Superior temporal gyrus (tissue), 1 donor: ENCODE data around the gene GATD1.

Source experiments
- DNase-seq: peaks from one replicate; pipeline ENCODE4 v3.0.0-alpha.2; 2016; ENCODE audit errors: extremely low spot score

The GATD1 gene, protein sequence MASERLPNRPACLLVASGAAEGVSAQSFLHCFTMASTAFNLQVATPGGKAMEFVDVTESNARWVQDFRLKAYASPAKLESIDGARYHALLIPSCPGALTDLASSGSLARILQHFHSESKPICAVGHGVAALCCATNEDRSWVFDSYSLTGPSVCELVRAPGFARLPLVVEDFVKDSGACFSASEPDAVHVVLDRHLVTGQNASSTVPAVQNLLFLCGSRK

DNA sequence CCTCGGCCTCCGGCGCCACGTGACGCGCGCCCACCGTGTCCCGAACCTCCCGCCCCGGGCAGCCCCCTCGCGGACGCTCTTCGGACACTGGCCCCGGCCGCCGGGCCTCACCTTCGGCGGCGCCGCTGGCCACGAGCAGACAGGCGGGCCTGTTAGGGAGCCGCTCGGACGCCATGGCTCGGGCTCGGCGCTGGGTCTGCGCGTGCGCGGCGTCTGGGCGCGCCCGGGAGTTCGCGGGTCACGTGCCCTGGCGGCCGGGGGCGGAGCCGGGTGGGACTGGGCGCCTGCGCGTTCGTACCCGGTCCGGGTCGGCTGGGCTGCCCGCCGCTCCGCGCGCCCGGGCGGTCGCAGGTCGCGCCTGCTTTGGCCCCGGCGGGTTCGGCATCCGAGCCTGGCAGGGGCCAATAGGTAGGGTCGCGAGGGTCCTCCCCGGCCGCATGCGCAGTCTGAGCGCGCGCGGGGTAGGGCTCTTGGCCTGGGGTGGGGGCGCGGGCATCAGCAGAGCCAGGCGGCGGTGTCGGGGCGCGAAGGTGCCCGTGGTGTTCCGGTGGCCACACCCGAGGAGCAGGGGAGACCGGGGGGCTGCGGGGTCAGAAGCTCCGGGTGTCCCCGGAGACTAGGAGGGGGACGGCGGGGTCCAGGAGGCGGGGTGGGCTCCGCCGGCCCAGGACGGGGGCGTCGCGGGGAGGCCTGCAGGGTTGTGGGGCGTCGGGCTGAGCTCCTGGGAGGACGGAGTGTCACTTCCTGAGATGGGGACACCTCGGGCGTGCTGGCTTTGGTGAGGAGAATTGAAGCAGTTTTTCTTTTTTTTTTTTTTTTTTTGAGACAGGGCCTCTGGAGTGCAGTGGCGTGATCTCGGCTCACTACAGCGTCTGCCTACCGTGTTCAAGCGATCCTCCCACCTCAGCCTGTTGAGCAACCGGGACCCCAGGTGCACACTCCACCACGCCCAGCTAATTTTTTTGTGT is at the start of gene GATD1:
GATD1 (minus strand) TSS at position 200 of the 968 bp plus-strand sequence; CDS start at position 175, 25 bp downstream.
- peak; percentile 87 for DNase-seq

DNA sequence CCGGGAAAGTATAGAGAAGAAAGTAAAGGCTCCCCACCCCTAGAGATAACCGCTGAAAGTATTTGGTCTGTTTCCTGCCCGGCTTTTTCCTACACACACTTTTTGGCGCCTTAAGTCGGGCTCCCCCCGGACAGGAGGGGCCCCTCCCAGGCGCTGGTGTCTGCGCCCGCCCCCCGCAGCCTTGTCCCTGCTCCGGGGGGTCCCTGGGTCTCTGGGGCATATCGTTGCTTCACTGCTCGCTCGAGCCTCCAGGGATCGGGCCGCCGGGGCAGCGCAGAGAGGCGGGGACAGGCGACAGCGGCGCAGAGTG is 49.5 kb upstream of the GATD1 start:
- no peak for DNase-seq

DNA sequence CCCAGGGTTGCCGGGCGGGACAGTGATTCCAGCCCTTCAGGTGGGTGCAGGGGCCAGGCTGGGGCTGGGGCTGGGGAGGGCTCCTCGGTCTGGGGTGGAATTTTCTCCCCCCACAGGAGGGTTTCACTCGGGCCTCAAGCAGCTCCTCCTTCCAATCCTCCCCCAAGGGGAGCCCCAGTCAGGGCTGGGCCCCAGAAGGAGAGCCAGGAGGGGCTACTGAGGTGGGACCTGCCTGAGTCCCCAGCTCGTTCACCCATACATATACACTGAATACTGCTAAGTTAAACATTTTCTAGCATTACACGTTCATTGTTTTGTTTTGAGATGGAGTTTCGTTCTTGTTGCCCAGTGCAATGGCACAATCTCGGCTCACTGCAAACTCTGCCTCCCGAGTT is 48.9 kb upstream of the GATD1 start:
- no peak for DNase-seq

DNA sequence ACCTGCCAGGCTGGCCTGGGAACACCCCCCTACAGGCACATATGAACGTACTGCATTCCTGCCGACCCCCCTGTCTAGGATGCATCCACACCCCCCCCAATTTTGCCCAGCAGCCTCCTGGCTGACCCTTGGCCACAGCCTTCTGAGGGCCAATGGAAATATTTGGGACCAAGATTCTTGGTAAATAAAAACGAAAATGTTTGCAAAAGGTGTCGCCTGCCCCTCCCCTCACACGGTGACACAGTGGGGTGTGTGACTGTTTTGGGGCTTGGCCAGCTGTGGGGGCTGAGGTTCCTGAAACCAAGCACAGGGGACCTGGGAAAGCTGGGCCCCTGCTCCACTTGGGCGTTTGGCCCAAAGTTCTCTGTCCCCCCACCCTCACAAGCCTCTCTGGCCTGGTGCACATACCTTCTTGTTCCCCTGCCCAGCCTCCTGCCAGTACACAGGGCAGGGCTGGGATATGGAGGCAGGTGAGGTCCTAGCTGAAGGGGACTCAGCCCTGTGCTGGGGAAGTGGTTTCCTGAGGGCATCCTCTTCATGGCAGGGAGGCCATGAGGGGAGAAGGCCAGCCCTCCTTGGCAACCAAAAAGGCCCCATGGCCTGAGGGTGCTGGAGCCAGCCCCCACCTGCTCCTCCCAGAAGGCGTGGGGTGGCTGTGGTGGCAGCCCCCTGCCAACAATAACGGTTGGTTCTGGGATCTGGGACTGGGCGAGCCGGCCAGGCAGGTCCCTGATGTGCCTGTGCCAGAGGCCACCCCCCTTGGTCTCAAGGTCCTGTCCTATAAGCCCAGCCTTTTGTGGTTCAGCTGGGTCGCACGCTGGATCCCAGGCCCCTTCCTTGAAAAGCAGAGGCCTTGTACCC is 48.3 kb upstream of the GATD1 start:
- DNase-seq, result no peak

DNA sequence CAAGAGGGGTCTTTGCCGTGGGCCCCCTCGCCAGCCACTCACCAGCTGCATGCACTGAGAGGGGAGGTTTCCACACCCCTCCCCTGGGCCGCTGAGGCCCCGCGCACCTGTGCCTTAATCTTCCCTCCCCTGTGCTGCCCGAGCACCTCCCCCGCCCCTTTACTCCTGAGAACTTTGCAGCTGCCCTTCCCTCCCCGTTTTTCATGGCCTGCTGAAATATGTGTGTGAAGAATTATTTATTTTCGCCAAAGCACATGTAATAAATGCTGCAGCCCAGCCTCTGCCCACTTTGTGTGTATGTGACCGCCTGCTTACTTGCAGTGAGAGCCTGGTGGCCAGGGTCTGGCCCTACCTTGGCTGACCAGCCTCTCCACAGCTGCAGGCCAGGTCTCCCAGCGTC is 47.7 kb upstream of the GATD1 start:
- DNase-seq, result no peak

DNA sequence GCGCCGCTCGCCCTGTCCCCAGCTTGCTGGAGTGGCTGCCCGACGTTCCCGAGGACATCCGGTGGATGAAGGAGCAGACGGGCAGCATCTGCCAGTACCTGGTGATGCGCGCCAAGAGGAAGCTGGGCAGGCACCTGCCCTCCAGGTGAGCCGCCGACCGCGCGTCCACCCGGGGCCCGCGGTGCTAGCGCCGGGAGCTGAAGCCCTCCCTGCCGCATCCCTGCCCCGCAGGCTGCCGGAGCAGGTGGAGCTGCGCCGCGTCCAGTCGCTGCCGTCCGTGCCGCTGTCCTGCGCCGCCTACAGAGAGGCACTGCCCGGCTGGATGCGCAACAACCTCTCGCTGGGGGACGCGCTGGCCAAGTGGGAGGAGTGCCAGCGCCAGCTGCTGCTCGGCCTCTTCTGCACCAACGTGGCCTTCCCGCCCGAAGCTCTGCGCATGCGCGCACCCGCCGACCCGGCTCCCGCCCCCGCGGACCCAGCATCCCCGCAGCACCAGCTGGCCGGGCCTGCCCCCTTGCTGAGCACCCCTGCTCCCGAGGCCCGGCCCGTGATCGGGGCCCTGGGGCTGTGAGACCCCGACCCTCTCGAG is 47.1 kb upstream of the GATD1 start:
- DNase-seq, result peak; percentile 50

DNA sequence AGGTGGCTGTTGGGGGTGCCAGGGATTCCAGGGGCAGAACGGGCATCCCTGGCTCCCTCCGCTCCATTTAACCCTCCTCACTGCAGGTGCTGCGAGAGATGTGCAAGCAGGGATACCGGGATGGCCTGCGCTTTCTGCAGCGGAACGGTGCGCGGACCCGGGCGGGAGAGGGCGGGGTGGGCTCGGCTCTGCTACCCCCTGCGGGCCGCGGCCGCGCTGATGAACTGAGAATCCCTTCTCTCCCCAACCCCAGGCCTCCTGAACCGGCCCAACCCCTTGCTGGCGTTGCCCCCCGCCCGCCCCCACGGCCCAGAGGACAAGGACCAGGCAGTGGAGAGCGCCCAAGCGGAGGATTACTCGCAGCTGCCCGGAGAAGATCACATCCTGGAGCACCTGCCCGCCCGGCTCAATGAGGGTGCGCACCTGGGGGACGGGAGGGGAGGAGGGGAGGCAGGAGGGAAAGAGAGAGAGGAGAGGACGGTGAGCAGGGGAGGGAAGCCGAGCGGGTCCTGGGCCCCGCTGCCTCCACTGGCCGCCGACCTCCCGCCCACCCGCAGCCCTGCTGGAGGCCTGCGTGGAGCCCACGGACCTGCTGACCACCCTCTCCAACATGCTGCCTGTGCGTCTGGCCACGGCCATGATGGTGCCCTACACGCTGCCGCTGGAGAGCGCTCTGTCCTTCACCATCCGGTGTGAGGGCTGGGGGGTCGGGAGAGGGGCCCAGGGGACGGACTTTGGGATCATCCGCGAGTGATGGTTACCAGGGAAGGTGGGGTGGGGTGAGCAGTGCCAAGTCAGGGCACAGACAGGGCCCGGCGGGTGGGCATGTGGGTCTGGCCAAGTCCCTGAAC is 46.4 kb upstream of the GATD1 start:
- no peak for DNase-seq

DNA sequence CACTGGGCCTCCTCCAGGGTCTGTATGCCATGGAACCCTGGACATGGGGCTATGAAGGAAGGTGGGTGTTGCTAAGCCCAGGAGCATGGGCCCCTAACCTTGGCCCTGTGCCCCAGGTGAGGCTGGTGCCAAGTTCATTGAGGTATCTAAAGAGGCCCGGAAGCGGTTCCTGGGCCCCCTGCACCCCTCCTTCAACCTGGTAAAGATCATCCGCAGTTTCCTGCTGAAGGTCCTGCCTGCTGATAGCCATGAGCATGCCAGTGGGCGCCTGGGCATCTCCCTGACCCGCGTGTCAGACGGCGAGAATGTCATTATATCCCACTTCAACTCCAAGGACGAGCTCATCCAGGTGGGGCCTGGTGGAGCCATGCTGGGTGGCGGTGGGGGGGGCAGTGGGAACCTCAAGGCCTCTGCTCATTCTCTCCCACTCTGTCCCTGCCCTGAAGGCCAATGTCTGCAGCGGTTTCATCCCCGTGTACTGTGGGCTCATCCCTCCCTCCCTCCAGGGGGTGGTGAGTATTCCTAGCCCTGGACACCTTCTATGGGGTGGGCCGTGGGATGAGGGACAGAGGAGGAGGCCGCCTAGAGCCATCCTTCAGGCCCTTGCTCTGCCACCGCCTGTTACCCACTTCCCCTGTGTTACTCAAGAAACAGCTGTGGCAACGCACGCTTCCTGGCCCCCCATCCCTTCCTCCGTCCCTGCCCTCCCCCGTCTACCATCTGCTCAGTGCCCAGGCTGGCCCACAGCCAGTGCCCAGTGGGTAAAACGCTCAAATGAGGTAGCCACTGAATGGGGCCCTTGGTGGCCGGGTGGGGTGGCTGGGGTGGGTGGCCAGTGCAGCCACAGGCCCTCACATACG is 44.5 kb upstream of the GATD1 start:
- no peak for DNase-seq

DNA sequence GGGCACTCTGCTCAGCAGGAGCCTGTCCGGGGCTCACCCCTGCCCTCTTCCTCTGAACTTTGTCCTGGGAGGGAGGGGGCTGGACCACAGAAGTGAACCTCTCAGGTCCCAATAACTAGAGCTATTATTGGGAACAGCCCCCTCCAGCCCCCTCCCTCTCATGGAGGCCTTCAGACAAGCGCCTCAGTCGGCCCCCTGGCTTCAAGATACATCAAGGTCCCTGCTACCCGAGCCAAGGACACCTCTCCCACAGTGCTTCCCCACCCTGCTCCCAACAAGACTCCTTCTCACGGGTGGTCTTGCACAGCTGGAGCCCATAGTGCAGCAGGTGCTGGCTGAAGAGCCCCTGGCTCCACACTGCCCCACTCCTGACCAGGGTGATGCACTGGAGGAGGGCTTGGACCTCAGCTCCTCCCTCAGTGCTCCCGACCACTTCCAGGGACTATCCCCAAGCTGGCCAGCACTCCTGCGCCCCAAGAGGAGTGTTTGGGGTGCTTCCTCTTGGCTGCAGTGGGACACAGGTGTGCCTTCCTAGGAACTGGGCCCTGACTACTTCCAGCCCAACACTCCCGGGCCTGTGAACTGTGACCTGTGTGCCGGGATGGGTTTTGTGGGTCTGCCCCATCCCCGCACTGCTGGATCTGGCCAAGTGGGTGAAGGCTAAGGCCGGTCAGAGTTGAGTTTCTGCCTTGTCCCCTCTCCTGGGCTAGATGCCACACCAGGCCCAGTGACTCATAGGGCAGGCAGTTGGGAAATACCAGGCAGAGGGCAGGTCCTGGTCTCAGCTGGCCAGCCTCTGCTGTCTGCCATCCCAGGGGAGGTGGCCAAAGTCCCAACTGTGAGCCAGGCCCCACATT is 43.6 kb upstream of the GATD1 start:
- no peak for DNase-seq

DNA sequence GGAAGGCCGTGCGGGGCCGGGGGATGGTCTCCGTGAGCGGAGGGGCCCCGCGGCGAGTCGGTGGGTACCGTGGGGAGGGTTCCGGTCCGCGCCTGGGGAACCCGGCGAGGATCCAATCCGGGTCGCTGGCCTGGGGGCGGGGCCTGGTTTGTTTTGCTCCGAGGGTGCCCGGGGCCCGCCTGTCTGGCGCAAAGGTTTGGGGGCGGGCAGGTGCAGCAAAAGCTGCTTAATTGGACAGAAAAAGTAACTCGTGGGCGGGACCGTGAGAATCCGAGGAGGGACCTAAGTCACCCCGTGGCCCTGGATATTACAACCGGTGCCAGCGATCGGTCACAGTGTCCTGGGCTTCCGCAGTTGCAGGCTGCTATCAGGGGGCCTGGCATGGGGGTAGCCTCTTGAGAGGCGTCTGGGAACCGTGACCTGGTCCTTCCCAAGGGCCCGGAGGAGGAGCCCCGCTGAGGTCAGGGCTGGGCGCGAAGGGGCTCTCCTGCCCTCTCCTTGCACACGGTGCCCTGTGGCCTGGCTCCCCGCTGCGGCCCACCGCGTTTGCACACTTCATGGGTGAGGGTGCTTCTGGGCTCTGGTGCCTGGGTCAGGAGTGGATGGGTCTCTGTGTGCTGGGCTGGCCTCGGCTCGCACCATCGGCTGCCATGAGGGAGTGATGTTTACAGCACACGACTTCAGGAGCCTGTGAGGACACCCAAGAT is 42.8 kb upstream of the GATD1 start:
- DNase-seq, result peak; percentile 25

DNA sequence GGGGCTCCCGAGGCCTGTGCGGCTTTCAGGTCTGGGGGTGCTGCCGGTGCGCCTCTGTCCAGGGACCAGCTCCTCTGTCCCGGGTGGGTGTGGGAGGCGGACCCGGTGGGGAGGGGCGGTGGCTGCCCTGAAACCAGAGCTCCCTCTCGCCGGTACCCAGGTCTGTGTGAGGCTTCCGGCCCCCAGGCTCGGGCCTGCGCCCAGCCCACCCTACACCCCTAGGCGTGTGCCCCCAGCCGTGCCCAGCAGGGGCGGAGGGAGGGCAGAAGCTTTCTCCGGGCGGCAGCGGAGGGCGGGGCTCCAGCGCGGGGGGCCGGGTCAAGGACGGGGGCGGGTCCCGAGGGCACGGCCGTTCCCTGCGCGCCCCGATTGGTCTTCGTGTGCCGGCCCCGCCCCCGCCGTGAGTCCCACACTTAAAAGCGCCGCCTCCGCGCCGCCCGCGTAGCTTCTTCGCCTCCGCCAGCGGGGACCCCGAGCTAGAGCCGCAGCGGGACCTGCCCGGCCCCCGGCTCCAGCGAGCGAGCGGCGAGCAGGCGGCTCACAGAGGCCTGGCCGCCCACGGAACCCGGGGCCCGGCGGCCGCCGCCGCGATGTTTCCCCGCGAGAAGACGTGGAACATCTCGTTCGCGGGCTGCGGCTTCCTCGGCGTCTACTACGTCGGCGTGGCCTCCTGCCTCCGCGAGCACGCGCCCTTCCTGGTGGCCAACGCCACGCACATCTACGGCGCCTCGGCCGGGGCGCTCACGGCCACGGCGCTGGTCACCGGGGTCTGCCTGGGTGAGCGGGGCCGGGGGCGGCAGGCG is 42.0 kb upstream of the GATD1 start:
- peak; percentile 90 for DNase-seq

DNA sequence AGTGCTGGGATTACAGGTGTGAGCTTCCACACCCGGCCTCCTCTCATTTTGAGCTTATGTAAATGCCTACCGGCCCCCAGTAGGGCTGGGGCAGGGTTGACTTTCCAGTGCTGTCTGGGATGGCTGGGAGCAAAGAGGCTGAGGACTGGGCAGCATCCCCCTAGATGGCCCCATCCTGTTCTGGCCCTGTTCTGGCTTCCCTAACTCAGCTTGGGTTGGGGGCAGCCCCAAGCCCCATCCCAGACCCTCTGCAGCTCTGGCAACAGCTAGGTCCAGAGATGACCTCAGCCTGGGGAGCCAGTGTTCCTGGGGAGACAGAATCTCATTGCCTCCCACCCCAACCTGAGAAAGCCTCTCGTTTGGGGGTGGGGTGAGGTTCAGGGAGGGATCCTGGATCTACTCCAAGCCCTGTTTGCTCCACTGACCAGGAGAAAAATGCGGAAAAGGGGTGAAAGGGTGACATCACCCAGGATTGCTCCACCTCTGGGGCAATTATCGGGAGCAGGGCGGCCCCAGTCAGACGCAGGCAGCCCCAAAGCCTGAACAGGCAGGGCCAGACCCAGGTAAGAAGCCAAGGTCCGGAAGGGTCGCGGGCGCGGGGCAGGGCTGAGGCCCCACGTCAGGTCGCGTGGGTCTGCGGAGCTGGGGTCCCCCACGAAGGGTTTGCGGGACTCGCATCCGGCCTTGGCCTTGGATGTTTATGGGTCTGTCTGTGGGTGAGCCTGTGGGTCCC is 41.3 kb upstream of the GATD1 start, which contains the start of gene PNPLA2:
PNPLA2 (plus strand) TSS at position 519 of the 733 bp plus-strand sequence. CDS start 805 bp downstream, outside the sequence.
- no peak for DNase-seq

DNA sequence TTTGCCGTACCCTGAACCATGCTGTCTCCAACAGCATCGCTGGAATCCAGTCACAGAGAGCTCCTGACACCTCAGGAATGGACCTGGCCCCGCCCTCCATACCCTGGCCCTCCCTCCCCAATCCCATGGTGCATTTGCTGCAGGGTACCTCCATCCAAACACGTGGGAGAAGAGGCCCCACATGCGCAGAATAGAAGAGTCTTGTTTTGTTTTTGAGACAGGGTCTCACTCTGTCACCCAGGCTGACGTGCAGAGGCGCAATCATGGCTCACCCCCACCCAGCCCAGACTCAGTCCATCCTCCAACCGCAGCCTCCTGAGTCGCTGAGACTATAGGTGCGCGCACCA is 39.1 kb upstream of the GATD1 start:
- DNase-seq, result no peak

DNA sequence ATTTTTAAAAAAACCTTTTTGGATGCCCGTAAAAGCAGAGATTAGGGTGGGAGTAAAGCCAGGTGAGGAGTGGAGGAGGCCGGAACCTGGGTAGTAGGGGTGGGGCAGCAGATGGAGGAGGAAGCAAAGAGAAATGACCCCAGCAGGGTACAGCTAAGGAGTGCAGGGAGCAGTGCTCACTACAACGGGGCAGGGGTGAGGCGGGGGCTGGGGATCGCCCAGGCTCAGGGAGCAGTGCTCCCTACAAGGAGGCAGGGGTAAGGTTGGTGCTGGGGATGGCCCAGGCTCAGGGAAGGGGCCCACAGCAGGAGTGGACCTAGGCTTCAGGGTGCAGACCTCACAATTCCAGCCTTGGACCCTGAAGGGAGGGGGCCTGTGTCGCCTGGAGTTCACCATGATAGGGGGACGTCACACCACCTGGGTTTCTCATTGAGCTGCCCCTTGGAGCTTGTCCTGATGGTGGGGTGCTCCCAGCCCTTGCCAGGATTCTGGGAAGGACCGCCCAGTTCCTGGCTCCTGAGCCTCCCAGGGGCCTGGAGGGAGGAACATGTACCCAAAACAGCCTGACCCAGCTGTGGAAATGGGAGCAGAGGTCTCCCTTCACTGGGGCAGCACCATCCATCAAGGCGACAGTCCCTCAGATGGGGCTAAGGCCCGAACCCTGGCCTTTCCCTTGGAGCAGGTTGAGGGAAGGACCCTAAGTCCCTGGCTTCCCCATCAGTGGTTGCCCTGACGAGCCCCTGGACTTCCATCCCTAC is 38.6 kb upstream of the GATD1 start:
- DNase-seq, result no peak

DNA sequence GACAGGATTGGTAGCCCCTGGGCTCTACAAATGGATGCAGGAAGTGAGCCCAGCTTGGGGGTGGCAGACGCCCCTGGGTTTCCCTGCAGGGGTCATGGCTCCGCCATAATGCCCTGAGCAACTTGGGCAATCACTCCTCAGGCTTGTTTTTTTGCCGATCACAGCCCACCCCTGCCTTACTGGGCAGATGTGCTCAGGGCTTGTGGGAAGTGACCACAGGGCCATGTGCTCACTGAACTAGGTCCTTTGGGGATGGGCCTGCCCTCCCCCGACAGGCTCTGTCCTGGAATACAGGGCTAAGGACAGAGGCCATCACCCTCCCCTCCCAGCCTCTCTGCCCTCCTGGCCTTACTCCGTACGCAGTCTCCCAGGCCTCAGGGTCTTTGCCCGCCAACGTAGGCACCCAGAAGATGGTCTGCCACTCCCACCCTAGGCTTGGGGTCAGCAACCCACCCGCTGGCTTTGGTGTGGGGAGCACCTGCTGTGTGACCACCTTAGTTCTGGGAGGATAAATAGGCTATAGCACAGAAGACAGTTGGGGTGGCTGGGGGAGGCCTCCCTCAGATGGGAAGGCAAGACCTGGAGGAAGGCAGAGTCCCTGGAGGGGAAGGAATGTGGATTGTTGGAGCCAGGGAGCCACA is 36.3 kb upstream of the GATD1 start:
- no peak for DNase-seq

DNA sequence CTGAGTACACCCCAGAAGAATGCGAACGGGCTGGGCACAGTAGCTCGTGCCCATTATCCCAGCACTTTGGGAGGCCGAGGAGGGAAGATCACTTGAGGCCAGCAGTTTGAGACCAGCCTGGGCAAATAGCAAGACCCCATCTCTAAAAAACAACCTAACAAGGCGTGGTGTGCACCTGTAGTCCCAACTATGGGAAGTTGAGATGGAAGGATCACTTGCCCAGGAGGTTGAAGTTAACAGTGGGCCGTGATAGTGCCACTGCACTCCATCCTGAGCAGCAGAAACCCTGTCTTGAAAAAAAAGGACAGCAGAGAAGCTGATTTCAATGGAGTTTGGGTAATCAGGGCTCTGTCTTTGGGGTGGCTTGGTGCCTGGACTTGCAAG is 35.8 kb upstream of the GATD1 start:
- DNase-seq, result no peak
